ENCODE data around the gene PDZD7.
A peak's percentile ranks its signal among the peaks of the same experiment; 100 is the strongest.

The PDZD7 gene

GRCh38 chr10:100972115-100972903, 58.6 kb downstream of the PDZD7 start:
- Histone ChIP-seq H3K9me3 (replicated peaks; ENCODE audit: insufficient read depth, low read length) (no peaks in the 10 kb centered on the region), H3K4me2 (ENCODE audit: low read depth, low read length) (no peak overlapping the region), H3K4me3 (ENCODE audit: low read length) (no peak overlapping the region), H4K20me1 (ENCODE audit: insufficient read depth, low read length) (no peaks in the 10 kb centered on the region), H3K9ac (ENCODE audit: low read length) (no peak overlapping the region), H3F3A (ENCODE audit: insufficient read depth, low read length) (no peaks in the 10 kb centered on the region; the same call in 1 of the 2 replicates), H3K79me2 (ENCODE audit: low read length) (no peaks in the 10 kb centered on the region), H3K27ac (ENCODE audit: low read length) (no peak overlapping the region), H3K27me3 (replicated peaks; ENCODE audit: insufficient read depth, low read length) (0 out of 2 replicates have a peak, but pooled peaks cover 3% of the 10 kb centered on the region), H3K4me1 (ENCODE audit: low read length) (no peaks in the 10 kb centered on the region), H3K9me2 (replicated peaks; ENCODE audit: insufficient read depth, low read length) (no peaks in the 10 kb centered on the region), H3K36me3 (replicated peaks; ENCODE audit: insufficient read depth, low read length) (no peaks in the 10 kb centered on the region), H2AFZ (ENCODE audit: low read length) (no peak overlapping the region)
- DNase-seq = no peak
- TF ChIP-seq CTCF (IDR thresholded peaks at IDR 0.05; ENCODE audit: low read length) (no peak), EZH2 (optimal IDR thresholded peaks at IDR 0.05; ENCODE audit: low read depth, low read length) (no peak)

- Histone ChIP-seq H3K4me2 (ENCODE audit: low read depth, low read length) (no peak overlapping the region), H3K4me3 (ENCODE audit: low read length) (no peak overlapping the region), H3K9me3 (replicated peaks; ENCODE audit: insufficient read depth, low read length) (no peaks in the 10 kb centered on the region), H3K79me2 (ENCODE audit: low read length) (no peaks in the 10 kb centered on the region), H3F3A (ENCODE audit: insufficient read depth, low read length) (no peaks in the 10 kb centered on the region; the same call in 1 of the 2 replicates), H4K20me1 (ENCODE audit: insufficient read depth, low read length) (no peaks in the 10 kb centered on the region), H3K4me1 (ENCODE audit: low read length) (no peaks in the 10 kb centered on the region), H3K9ac (ENCODE audit: low read length) (no peak overlapping the region), H2AFZ (ENCODE audit: low read length) (no peak overlapping the region), H3K27me3 (replicated peaks; ENCODE audit: insufficient read depth, low read length) (0 out of 2 replicates have a peak, but pooled peaks cover 3% of the 10 kb centered on the region), H3K27ac (ENCODE audit: low read length) (no peak overlapping the region), H3K9me2 (replicated peaks; ENCODE audit: insufficient read depth, low read length) (no peaks in the 10 kb centered on the region), H3K36me3 (replicated peaks; ENCODE audit: insufficient read depth, low read length) (no peaks in the 10 kb centered on the region)
- TF ChIP-seq CTCF (IDR thresholded peaks at IDR 0.05; ENCODE audit: low read length) = no peak
- TF ChIP-seq EZH2 (optimal IDR thresholded peaks at IDR 0.05; ENCODE audit: low read depth, low read length) = no peak
- no peak for TF ChIP-seq EZH2phosphoT487 (IDR thresholded peaks at IDR 0.05; ENCODE audit: low read length)
- DNase-seq = no peak
These were observed 59.8 kb downstream of the PDZD7 start for GRCh38 chr10:100970914-100971811.

- Histone ChIP-seq H3K9me2 (replicated peaks; ENCODE audit: insufficient read depth, low read length) (no peaks in the 10 kb centered on the region), H3K9ac (ENCODE audit: low read length) (no peak overlapping the region), H3K4me1 (ENCODE audit: low read length) (no peaks in the 10 kb centered on the region), H3K4me3 (ENCODE audit: low read length) (no peak overlapping the region), H3F3A (ENCODE audit: insufficient read depth, low read length) (no peaks in the 10 kb centered on the region; the same call in 1 of the 2 replicates), H3K4me2 (ENCODE audit: low read depth, low read length) (no peak overlapping the region), H3K27ac (ENCODE audit: low read length) (no peak overlapping the region), H4K20me1 (ENCODE audit: insufficient read depth, low read length) (no peaks in the 10 kb centered on the region), H3K79me2 (ENCODE audit: low read length) (no peaks in the 10 kb centered on the region), H3K9me3 (replicated peaks; ENCODE audit: insufficient read depth, low read length) (no peaks in the 10 kb centered on the region), H3K27me3 (replicated peaks; ENCODE audit: insufficient read depth, low read length) (0 out of 2 replicates have a peak, but pooled peaks cover 3% of the 10 kb centered on the region), H2AFZ (ENCODE audit: low read length) (0 out of 2 replicates have a peak overlapping the region, but pooled peaks have one; percentile 61), H3K36me3 (replicated peaks; ENCODE audit: insufficient read depth, low read length) (no peaks in the 10 kb centered on the region)
- no peak for TF ChIP-seq EZH2phosphoT487 (IDR thresholded peaks at IDR 0.05; ENCODE audit: low read length)
- DNase-seq = no peak
These were observed 60.6 kb downstream of the PDZD7 start for GRCh38 chr10:100970076-100970913.
